Kasumi-1 (cell line): ENCODE measurements around the gene KDM3B.
A peak's percentile ranks its signal among the peaks of the same experiment; 100 is the strongest.

Experiments
- DNase-seq, 2 experiments: peaks; one replicate each; lab custom pipeline; 2025; lab: John Stamatoyannopoulos, UW

Gene KDM3B

GRCh38 chr5:138346889-138347288 lies 5.6 kb upstream of the KDM3B start:
- DNase-seq, result no peak

- peak in 1 of 2 experiments; percentile 47 for DNase-seq
Measured at GRCh38 chr5:138349852-138350562, 2.5 kb upstream of the KDM3B start.

- peak; percentile 22 to 47 for DNase-seq
Measured at GRCh38 chr5:138350563-138350890, 2.0 kb upstream of the KDM3B start.

- DNase-seq, result no peak
Measured at GRCh38 chr5:138351056-138351455, 1.4 kb upstream of the KDM3B start.

- no peak for DNase-seq
Measured at GRCh38 chr5:138351517-138351916, 968 bp upstream of the KDM3B start.

GRCh38 chr5:138352722-138353559 lies 456 bp downstream of the KDM3B start:
- DNase-seq, result peak; percentile 74 to 85

- peak in 1 of 2 experiments; percentile 45 for DNase-seq
Measured at GRCh38 chr5:138353560-138354080, 1.1 kb downstream of the KDM3B start.

- no peak for DNase-seq
Measured at GRCh38 chr5:138354387-138354786, 1.9 kb downstream of the KDM3B start.

GRCh38 chr5:138354926-138355378 lies 2.5 kb downstream of the KDM3B start:
- DNase-seq, result peak; percentile 80 to 94

GRCh38 chr5:138359621-138360020 lies 7.1 kb downstream of the KDM3B start:
- no peak for DNase-seq

- DNase-seq, result no peak
Measured at GRCh38 chr5:138360941-138361452, 8.5 kb downstream of the KDM3B start.

- no peak for DNase-seq
Measured at GRCh38 chr5:138364576-138364975, 12.1 kb downstream of the KDM3B start.

GRCh38 chr5:138366632-138367382 lies 14.3 kb downstream of the KDM3B start:
- DNase-seq, result no peak

- peak; percentile 75 to 77 for DNase-seq
Measured at GRCh38 chr5:138369261-138369660, 16.8 kb downstream of the KDM3B start.

GRCh38 chr5:138369706-138370105 lies 17.2 kb downstream of the KDM3B start:
- peak; percentile 85 to 87 for DNase-seq

GRCh38 chr5:138370537-138370936 lies 18.1 kb downstream of the KDM3B start:
- DNase-seq, result peak; percentile 29 to 40

- DNase-seq, result no peak
Measured at GRCh38 chr5:138371454-138371853, 19.0 kb downstream of the KDM3B start.

GRCh38 chr5:138372225-138372624 lies 19.7 kb downstream of the KDM3B start:
- DNase-seq, result no peak

GRCh38 chr5:138372653-138373052 lies 20.2 kb downstream of the KDM3B start:
- no peak for DNase-seq

GRCh38 chr5:138382347-138382746 lies 29.9 kb downstream of the KDM3B start:
- DNase-seq, result no peak

- DNase-seq, result no peak
Measured at GRCh38 chr5:138385660-138386059, 33.2 kb downstream of the KDM3B start.

- DNase-seq, result no peak
Measured at GRCh38 chr5:138386290-138386689, 33.8 kb downstream of the KDM3B start.
